Mucosa of stomach (tissue), 1 donor: ENCODE measurements around the gene DOCK3.
"Not testable (repeated sequence)": the region's sequence is repeated elsewhere in the genome, so short reads cannot be mapped to it uniquely, and the experiment has no call there.

Source experiments
- H3K27me3 ChIP-seq: one replicate; pipeline ENCODE4 v1.7.0; 2013; ENCODE audit warnings: mild to moderate bottlenecking, low read length; ENCODE audit not compliant: control insufficient read depth, insufficient read depth
- H3K36me3 ChIP-seq: one replicate; pipeline ENCODE4 v1.7.0; 2013; ENCODE audit warnings: low read length; ENCODE audit not compliant: control insufficient read depth, insufficient read depth
- H3K4me1 ChIP-seq: one replicate; pipeline ENCODE4 v1.7.0; 2013; ENCODE audit warnings: mild to moderate bottlenecking, low read length; ENCODE audit not compliant: control insufficient read depth, insufficient read depth
- H3K4me3 ChIP-seq: one replicate; pipeline ENCODE4 v1.7.0; 2013; ENCODE audit warnings: low read length
- H3K9ac ChIP-seq: one replicate; pipeline ENCODE4 v1.7.0; 2013; ENCODE audit warnings: mild to moderate bottlenecking, low read length, moderate library complexity
- H3K9me3 ChIP-seq: one replicate; pipeline ENCODE4 v1.7.0; 2013; ENCODE audit warnings: mild to moderate bottlenecking, low read length, moderate library complexity; ENCODE audit not compliant: control insufficient read depth
- donor health status: Pancreatic carcinoma.

Gene DOCK3

DNA sequence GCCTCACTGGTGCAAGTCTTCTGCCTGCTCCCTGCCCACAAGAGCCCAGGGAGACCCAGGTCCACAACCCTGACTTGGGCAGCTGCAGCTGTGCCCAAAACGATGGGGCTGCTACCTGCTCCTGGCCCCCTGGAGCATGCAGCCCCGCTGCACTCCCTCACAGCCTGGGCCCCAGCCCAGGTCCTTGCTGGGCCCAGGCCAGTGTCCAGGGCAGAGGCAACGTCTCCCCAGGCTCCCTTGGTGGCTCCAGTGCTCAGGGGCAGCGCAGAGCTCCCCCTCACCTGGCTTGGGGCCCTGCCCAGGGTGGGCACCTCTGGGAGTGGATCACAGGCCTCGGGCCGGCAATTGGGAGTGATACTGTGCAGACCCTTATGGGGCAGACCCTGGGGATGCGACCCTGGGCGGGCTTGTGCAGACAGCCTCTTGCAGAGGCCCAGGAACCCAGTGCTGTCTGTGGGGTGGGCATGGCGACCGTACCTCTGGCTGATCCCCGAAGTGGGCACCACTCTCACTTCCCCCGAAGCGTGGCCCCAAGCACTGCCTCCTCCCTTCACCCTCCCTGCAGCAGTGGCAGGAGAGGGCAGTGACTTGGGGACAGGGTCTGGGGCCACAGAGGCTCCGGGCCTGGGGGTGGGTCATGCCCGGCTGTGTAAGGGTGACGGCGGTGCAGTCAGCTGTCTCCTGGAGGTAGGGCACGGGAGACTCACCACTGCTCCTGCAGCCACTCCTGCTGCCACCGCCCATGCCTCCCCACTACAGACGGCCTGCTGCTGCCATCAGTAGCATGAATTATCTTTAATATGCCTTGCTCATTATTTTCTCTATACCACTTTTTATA is 255.9 kb downstream of the DOCK3 start:
- no peaks in the 10 kb centered on the region for H3K9me3 ChIP-seq
- H3K27me3 ChIP-seq: no peaks in the 10 kb centered on the region
- H3K36me3 ChIP-seq: no peaks in the 10 kb centered on the region
- no peak overlapping the region for H3K9ac ChIP-seq
- H3K4me3 ChIP-seq: no peak overlapping the region
- no peaks in the 10 kb centered on the region for H3K4me1 ChIP-seq

DNA sequence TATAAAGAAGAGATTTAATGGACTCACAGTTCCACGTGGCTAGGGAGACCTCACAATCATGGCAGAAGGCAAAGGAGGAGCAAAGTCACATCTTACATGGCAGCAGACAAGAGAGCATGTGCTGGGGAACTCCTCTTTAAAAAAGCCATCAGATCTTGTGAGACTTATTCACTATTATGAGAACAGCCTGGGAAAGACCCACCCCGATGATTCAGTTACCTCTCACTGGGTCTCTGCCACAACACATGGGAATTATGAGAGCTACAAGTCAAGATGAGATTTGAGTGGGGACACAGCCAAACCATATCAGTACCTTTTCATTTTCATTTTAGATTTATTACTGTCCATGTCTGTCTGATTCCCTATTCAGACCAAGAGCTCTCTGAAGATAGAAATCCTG is 258.2 kb downstream of the DOCK3 start:
- H3K9ac ChIP-seq, H3K27me3 ChIP-seq, H3K9me3 ChIP-seq, H3K4me1 ChIP-seq, H3K36me3 ChIP-seq, H3K4me3 ChIP-seq: not testable (repeated sequence)

DNA sequence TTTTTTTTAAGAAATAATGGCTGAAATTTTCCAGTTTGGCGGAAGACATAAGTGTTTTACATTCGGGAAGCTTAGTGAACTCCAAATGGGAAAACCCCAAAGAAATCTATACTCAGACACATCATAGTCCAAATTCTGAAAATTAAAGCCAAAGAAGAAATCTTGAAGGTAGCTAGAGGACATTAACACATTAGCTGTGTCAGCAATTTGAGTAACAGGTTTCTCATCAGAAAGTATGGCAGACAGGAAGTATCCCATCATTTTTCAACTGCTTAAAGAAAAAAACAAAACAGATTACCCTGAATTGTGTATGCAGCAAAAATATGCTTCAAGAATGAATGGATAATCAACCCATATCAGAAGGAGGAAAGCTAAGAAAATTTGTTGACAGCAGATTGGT is 261.7 kb downstream of the DOCK3 start:
- Histone ChIP-seq H3K9ac (no peak overlapping the region), H3K9me3 (no peaks in the 10 kb centered on the region), H3K4me1 (no peaks in the 10 kb centered on the region), H3K27me3 (no peaks in the 10 kb centered on the region), H3K4me3 (no peak overlapping the region), H3K36me3 (no peaks in the 10 kb centered on the region)

DNA sequence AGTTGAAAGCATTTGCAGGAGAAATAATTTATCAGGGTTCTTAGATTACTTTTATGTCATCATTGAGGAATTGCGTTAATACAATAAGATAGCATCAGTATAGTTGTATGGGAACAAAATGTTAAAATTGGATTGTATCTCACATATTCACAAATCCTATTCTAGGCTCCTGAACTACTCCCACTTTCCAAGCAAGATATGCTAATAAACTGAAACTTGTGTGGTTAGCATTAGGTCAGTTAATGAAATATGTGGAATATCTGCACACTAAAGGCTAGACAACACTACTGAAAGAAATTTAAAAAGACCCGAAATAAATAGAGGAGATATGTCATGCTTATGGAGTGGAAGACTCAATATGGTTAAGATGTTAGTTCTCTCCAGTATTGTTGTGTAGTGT is 272.7 kb downstream of the DOCK3 start:
- no peaks in the 10 kb centered on the region for H3K27me3 ChIP-seq
- no peak overlapping the region for H3K4me3 ChIP-seq
- H3K9ac ChIP-seq: no peak overlapping the region
- H3K36me3 ChIP-seq: no peaks in the 10 kb centered on the region
- no peaks in the 10 kb centered on the region for H3K9me3 ChIP-seq
- no peaks in the 10 kb centered on the region for H3K4me1 ChIP-seq

DNA sequence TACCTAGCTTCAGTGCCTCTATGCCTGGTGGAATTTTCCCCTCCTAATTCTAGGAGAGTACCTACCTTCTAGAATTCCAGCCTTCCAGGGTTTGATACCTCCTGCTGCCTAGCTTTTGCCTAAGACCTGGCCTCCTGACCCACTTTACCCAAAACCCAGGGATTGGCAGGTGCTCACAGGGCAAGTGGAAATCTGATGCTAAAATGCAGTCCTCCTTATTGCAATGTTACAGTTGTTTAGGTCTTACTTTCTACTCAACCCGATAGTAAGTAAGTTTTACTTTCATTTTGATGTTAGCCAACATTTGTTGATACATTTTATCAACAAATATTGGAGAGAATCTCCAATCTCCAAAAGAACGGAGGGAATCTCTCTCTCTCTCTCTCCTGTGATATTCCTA is 275.9 kb downstream of the DOCK3 start:
- Histone ChIP-seq H3K27me3 (no peaks in the 10 kb centered on the region), H3K36me3 (no peaks in the 10 kb centered on the region), H3K4me1 (no peaks in the 10 kb centered on the region), H3K9me3 (no peaks in the 10 kb centered on the region), H3K9ac (no peak overlapping the region), H3K4me3 (no peak overlapping the region)

DNA sequence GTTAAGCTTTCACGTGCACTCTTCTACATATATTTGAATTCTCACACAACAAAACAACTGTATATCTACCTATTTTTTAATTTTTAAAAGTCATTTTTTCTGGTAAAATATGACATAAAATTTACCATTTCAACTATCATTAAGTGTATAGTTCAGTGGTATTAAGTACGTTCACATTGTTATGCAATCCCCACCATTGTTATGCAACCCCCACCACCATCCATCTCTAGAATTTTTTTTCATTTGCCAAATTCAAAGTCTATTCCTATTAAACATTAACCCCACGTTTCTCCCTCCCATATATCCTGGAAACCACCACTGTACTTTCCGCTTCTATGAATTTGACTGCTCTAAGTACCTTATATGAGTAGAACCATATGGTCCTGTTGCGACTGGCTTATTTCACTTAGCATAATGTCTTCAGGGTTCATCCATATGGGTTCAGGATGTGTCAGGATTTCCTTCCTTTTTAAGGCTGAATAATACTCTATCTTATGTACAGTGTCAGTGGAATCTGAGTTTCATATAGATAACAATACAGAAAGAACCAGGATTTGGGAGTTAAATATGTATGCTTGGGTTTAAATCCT is 279.2 kb downstream of the DOCK3 start:
- Histone ChIP-seq H3K27me3 (no peaks in the 10 kb centered on the region), H3K4me3 (no peak overlapping the region), H3K9ac (no peak overlapping the region), H3K9me3 (no peaks in the 10 kb centered on the region), H3K4me1 (no peaks in the 10 kb centered on the region), H3K36me3 (no peaks in the 10 kb centered on the region)

DNA sequence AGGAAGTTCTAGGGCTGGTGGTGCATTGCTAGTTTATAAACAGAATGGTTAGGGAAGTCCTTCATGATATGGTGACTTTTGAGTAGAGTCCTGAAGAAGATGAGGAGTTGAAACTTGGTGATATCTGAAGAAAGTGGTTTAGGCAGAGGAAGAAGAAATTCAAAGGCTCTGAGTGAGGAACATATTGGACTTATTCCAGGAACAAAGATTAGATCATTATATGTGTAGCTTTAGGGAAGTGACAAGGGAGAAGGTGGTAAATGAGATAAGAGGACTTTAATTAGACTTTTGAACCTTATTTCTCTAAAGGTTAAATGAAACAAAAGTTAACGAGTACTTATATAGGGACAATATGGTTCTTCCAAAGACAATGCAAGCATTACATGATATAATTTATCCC is 286.7 kb downstream of the DOCK3 start:
- Histone ChIP-seq H3K4me3 (no peak overlapping the region), H3K9me3 (no peaks in the 10 kb centered on the region), H3K4me1 (no peaks in the 10 kb centered on the region), H3K36me3 (no peaks in the 10 kb centered on the region), H3K9ac (no peak overlapping the region), H3K27me3 (peaks cover 2% of the 10 kb centered on the region)

DNA sequence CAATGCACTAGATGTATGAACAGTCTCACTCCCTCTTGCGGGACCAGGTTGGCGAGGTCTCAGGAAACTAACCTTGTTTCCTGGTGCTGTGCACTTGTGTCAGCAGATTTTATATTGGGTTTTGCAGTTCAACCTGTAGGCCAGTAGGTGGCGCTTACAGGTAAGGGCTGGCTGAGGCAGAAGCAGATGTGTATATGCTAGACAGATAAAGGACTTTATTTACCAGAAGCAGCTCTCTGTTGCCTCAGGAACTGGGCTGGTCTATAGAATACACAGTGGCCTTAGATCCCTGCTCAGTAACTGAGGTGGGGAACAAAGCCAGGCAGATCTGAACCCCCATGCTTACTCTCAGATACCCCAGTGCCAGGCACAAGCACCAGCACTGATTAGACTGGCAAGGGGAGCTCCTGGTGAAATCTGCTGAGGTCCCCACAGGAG is 296.8 kb downstream of the DOCK3 start:
- H3K4me1 ChIP-seq: no peaks in the 10 kb centered on the region
- no peaks in the 10 kb centered on the region for H3K9me3 ChIP-seq
- H3K9ac ChIP-seq: no peak overlapping the region
- no peaks in the 10 kb centered on the region for H3K27me3 ChIP-seq
- no peaks in the 10 kb centered on the region for H3K36me3 ChIP-seq
- H3K4me3 ChIP-seq: no peak overlapping the region

DNA sequence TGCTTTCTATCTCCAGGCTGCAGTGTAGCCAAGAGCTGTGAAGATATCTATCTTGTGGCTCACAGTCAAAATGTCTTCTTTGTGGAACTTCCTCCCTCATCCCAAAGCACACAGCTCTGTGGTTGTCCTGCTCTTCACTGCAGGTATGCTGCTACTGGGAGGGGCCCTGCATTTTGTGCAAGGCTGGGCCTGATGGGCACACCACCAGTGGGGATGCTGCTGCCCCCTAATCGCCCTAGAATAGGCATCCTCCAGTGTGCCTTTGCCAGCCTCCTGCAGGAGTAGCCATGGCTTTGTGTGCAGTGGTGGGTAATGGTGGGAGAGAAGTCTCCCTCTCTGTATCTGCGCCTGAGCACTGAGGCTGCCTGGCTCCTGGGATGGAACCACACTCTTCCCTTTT is 297.3 kb downstream of the DOCK3 start:
- H3K27me3 ChIP-seq: no peaks in the 10 kb centered on the region
- no peaks in the 10 kb centered on the region for H3K36me3 ChIP-seq
- H3K9ac ChIP-seq: no peak overlapping the region
- H3K4me3 ChIP-seq: no peak overlapping the region
- H3K4me1 ChIP-seq: no peaks in the 10 kb centered on the region
- H3K9me3 ChIP-seq: no peaks in the 10 kb centered on the region

DNA sequence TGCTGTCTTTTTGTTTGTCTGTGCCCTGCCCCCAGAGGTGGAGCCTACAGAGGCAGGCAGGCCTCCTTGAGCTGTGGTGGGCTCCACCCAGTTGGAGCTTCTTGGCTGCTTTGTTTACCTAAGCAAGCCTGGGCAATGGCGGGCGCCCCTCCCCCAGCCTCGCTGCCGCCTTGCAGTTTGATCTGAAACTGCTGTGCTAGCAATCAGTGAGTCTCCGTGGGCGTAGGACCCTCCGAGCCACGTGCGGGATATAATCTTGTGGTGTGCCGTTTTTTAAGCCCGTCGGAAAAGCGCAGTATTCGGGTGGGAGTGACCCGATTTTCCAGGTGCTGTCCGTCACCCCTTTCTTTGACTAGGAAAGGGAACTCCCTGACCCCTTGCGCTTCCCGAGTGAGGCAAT is 303.9 kb downstream of the DOCK3 start:
- H3K9me3 ChIP-seq, H3K27me3 ChIP-seq, H3K4me1 ChIP-seq, H3K36me3 ChIP-seq, H3K4me3 ChIP-seq, H3K9ac ChIP-seq: not testable (repeated sequence)

DNA sequence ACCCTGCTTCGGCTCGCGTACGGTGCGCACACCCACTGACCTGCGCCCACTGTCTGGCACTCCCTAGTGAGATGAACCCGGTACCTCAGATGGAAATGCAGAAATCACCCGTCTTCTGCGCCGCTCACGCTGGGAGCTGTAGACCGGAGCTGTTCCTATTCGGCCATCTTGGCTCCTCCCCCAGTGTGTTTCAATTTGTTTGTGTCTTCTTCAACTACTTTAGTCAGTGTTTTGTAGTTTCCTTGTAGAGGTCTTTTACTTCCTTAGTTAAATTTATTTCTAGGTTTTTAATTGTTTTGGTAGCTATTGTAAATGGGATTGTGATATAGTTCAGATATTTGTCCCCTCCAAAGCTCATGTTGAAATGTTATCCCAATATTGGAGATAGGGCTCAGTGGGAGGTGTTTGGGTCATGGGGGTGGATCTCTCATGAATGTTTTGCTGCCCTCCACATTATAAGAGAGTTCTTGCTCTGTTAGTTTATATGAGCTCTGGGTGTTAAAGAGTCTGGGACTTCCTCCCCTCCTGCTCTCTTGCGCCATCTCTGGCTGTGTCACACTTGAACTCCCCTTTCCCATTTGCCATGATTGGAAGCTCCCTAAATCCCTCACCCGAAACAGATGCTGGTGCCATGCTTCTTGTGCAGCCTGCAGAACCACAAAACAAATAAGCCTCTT is 304.4 kb downstream of the DOCK3 start:
- no peak overlapping the region for H3K9ac ChIP-seq
- H3K4me3 ChIP-seq: no peak overlapping the region
- no peaks in the 10 kb centered on the region for H3K36me3 ChIP-seq
- no peaks in the 10 kb centered on the region for H3K4me1 ChIP-seq
- no peaks in the 10 kb centered on the region for H3K9me3 ChIP-seq
- H3K27me3 ChIP-seq: no peaks in the 10 kb centered on the region

DNA sequence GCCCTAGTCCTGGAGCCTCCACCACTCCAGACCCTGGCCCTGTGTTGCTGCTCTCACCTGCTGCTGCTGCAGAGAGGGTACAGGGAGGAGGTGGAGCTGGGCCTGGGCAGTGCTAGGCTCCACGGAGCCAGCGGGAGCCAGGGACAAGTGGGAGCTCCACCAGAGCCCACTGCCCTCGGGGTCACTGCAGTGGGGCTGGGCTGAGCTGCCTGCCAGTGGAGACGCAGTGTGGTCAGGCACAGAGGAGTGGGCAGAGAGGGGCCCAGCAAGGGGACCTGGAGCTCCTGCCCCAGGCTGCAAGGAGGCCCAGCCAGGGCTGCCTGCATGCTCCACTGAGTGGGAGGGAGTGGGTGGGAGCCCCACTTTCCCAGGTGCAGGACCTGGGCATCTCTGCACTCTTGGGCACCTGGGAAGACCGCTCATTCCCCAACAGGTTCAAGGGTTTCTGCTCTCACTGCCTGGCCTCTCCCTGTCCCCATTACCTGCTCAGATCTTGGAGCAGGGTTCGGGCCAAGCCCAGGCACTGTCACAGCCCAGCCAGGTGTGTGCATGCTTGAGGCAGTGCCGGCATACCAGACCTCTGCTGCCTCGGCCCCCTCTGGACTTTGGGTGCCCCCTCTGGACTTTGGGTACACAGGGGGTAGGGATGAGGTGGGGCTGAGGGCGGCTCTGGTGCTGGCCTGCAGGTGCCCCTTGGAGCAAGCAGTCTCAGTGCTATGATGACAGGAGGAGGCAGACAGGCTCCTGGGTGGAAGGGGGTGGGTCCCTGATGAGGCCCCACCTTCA is 308.0 kb downstream of the DOCK3 start:
- no peaks in the 10 kb centered on the region for H3K4me1 ChIP-seq
- no peaks in the 10 kb centered on the region for H3K36me3 ChIP-seq
- H3K9ac ChIP-seq: no peak overlapping the region
- no peaks in the 10 kb centered on the region for H3K27me3 ChIP-seq
- no peaks in the 10 kb centered on the region for H3K9me3 ChIP-seq
- H3K4me3 ChIP-seq: no peak overlapping the region
